WTC11 (cell line): Measurements from ENCODE around the gene TSPAN2. TPM values are rescaled to one million over a fixed set of nuclear protein-coding genes. Genes with fewer than 3 reads are reported as not detected.

Experiments
- ATAC-seq: fragments of 200-7000 bp; cut with Tn5 transposase; 2 replicates; pipeline ENCODE4 v1.10.0; 2021; ENCODE audit warnings: mild to moderate bottlenecking, moderate library complexity
- CTCF ChIA-PET: fragments of 300-600 bp; sonication (Branson Sonifier 250); formaldehyde crosslinking; loops from one replicate; lab custom pipeline; 2021; ENCODE audit warnings: antibody characterized with exemption; lab: Charles Lee
- POLR2A ChIA-PET: fragments of 350-600 bp; sonication (Branson Sonifier 250); formaldehyde crosslinking; loops from one replicate; lab custom pipeline; 2021; ENCODE audit warnings: antibody characterized with exemption; lab: Charles Lee
- DNase-seq: peaks from one replicate; pipeline ENCODE4 v3.0.0; 2021; ENCODE audit warnings: low spot score
- H3K27ac Mint-ChIP-seq: 2 replicates; pipeline ENCODE4 v1.8.0; 2021; ENCODE audit warnings: mixed read lengths
- H3K27me3 Mint-ChIP-seq: 2 replicates; pipeline ENCODE4 v1.8.0; 2021; ENCODE audit warnings: low read depth, mild to moderate bottlenecking, moderate library complexity, mixed read lengths
- H3K36me3 Mint-ChIP-seq: 2 replicates; pipeline ENCODE4 v1.8.0; 2021; ENCODE audit warnings: mixed read lengths
- H3K4me1 Mint-ChIP-seq: 2 replicates; pipeline ENCODE4 v1.8.0; 2022; ENCODE audit warnings: mixed read lengths
- H3K4me3 Mint-ChIP-seq: 2 replicates; pipeline ENCODE4 v1.8.0; 2021; ENCODE audit warnings: mild to moderate bottlenecking, moderate library complexity, mixed read lengths
- H3K9me3 Mint-ChIP-seq: 2 replicates; pipeline ENCODE4 v1.8.0; 2021; ENCODE audit warnings: mixed read lengths
- AFF4 ChIP-seq: sonication (generic); formaldehyde crosslinking; IDR thresholded peaks from 2 replicates; pipeline ENCODE4 v1.8.1; 2023; ENCODE audit warnings: mild to moderate bottlenecking, missing genetic modification reagents, borderline replicate concordance
- ATF1 ChIP-seq: sonication (generic); formaldehyde crosslinking; IDR thresholded peaks from 2 replicates; pipeline ENCODE4 v1.8.1; 2023; ENCODE audit warnings: mild to moderate bottlenecking, moderate library complexity, missing genetic modification reagents
- CTCF ChIP-seq: fragments of 200-600 bp; IDR thresholded peaks from 2 replicates; pipeline ENCODE4 v1.8.0; 2022; ENCODE audit warnings: antibody characterized with exemption
- EMX1 ChIP-seq: fragments of 250-450 bp; sonication (Bioruptor Pico); IDR thresholded peaks from 2 replicates; pipeline ENCODE4 v1.8.0; 2021; ENCODE audit warnings: mild to moderate bottlenecking
- ETV6 ChIP-seq: sonication (generic); formaldehyde crosslinking; IDR thresholded peaks from 2 replicates; pipeline ENCODE4 v1.8.1; 2022; ENCODE audit warnings: mild to moderate bottlenecking, missing genetic modification reagents
- FOXJ3 ChIP-seq: sonication (generic); formaldehyde crosslinking; IDR thresholded peaks from 2 replicates; pipeline ENCODE4 v1.9.0; 2021; ENCODE audit warnings: missing genetic modification reagents, mild to moderate bottlenecking, borderline replicate concordance
- FOXK1 ChIP-seq: sonication (generic); formaldehyde crosslinking; IDR thresholded peaks from 2 replicates; pipeline ENCODE4 v1.8.0; 2022; ENCODE audit warnings: mild to moderate bottlenecking, moderate library complexity, missing genetic modification reagents
- GRHL2 ChIP-seq: fragments of 250-450 bp; sonication (Bioruptor Pico); IDR thresholded peaks from 2 replicates; pipeline ENCODE4 v1.8.0; 2022; ENCODE audit warnings: mild to moderate bottlenecking, moderate library complexity; ENCODE audit not compliant: insufficient replicate concordance, severe bottlenecking
- HMGXB4 ChIP-seq: sonication (generic); formaldehyde crosslinking; IDR thresholded peaks from 2 replicates; pipeline ENCODE4 v1.8.1; 2023; ENCODE audit warnings: mild to moderate bottlenecking, moderate library complexity, missing genetic modification reagents
- MYBL2 ChIP-seq: sonication (generic); formaldehyde crosslinking; IDR thresholded peaks from 2 replicates; pipeline ENCODE4 v1.8.1; 2023; ENCODE audit warnings: mild to moderate bottlenecking, moderate library complexity, missing genetic modification reagents
- PRRX2 ChIP-seq: fragments of 250-450 bp; sonication (Bioruptor Pico); IDR thresholded peaks from 2 replicates; pipeline ENCODE4 v1.8.0; 2021; ENCODE audit warnings: mild to moderate bottlenecking
- TEAD4 ChIP-seq: sonication (generic); formaldehyde crosslinking; IDR thresholded peaks from 2 replicates; pipeline ENCODE4 v1.8.0; 2022; ENCODE audit warnings: mild to moderate bottlenecking, missing genetic modification reagents
- TP53 ChIP-seq: sonication (generic); formaldehyde crosslinking; IDR thresholded peaks from 2 replicates; pipeline ENCODE4 v1.8.1; 2023; ENCODE audit warnings: mild to moderate bottlenecking, missing genetic modification reagents
- ZNF219 ChIP-seq: sonication (generic); formaldehyde crosslinking; IDR thresholded peaks from 2 replicates; pipeline ENCODE4 v1.8.0; 2023; ENCODE audit warnings: missing genetic modification reagents, mild to moderate bottlenecking, borderline replicate concordance
- ZNF263 ChIP-seq: sonication (generic); formaldehyde crosslinking; IDR thresholded peaks from 2 replicates; pipeline ENCODE4 v1.8.1; 2022; ENCODE audit warnings: low read depth, mild to moderate bottlenecking, moderate library complexity, missing genetic modification reagents
- ZNF317 ChIP-seq: sonication (generic); formaldehyde crosslinking; IDR thresholded peaks from 2 replicates; pipeline ENCODE4 v1.8.1; 2023; ENCODE audit warnings: low read depth, mild to moderate bottlenecking, moderate library complexity, missing genetic modification reagents, borderline replicate concordance
- ZNF512 ChIP-seq: sonication (generic); formaldehyde crosslinking; IDR thresholded peaks from 2 replicates; pipeline ENCODE4 v1.8.1; 2022; ENCODE audit warnings: missing genetic modification reagents, borderline replicate concordance
- total RNA-seq: library from RNA; stranded (reverse); gene quantifications from 3 replicates; pipeline ENCODE4 v1.2.3, GENCODE V29; 2021
- TF ChIP-seq, protein P1 (sequence below): sonication (generic); formaldehyde crosslinking; IDR thresholded peaks from 2 replicates; pipeline ENCODE4 v1.8.1; 2022; ENCODE audit warnings: mild to moderate bottlenecking, moderate library complexity, missing genetic modification reagents
- TF ChIP-seq, protein P2 (sequence below): sonication (generic); formaldehyde crosslinking; IDR thresholded peaks from 2 replicates; pipeline ENCODE4 v1.8.0; 2022; ENCODE audit warnings: mild to moderate bottlenecking, missing genetic modification reagents

TSPAN2 gene
- total RNA-seq, 1 experiment from 2014 or later = 12.0 TPM

- no peaks in the 10 kb centered on the region for H3K27me3 Mint-ChIP-seq
Measured at GRCh38 chr1:115046751-115047150, 42.6 kb downstream of the TSPAN2 start.

GRCh38 chr1:115041654-115042053 lies 47.6 kb downstream of the TSPAN2 start:
- H3K9me3 Mint-ChIP-seq = peaks cover 11% of the 10 kb centered on the region
- H3K36me3 Mint-ChIP-seq = peaks cover 10% of the 10 kb centered on the region
- ChIA-PET CTCF (interaction anchor here (0.6 to 4.0 kb wide), 16 partner anchors 10 to 428 kb away, joined by 3 to 36 read pairs (median 4); partner anchors contain the start of genes TSHB and TSPAN2), POLR2A (no interaction called here)
- H3K27ac Mint-ChIP-seq = no peak overlapping the region
- H3K4me3 Mint-ChIP-seq = no peak overlapping the region
- H3K4me1 Mint-ChIP-seq = peaks cover 1% of the 10 kb centered on the region
- ATAC-seq = peak; percentile 90
- TF ChIP-seq CTCF (peak; percentile 37; the same call in 1 of the 2 replicates), TP53 (CRISPR knock-in tag) (no peak)
- no peaks in the 10 kb centered on the region for H3K27me3 Mint-ChIP-seq
- no peak for DNase-seq

More at GRCh38 chr1:115046751-115047150, 42.6 kb downstream of the TSPAN2 start:
- Mint-ChIP-seq H3K4me3 (no peak overlapping the region), H3K27ac (no peak overlapping the region), H3K4me1 (peaks cover 4% of the 10 kb centered on the region), H3K9me3 (peaks cover 18% of the 10 kb centered on the region), H3K36me3 (peaks cover 10% of the 10 kb centered on the region)
- no peak for ATAC-seq
- TF ChIP-seq, protein P1, sequence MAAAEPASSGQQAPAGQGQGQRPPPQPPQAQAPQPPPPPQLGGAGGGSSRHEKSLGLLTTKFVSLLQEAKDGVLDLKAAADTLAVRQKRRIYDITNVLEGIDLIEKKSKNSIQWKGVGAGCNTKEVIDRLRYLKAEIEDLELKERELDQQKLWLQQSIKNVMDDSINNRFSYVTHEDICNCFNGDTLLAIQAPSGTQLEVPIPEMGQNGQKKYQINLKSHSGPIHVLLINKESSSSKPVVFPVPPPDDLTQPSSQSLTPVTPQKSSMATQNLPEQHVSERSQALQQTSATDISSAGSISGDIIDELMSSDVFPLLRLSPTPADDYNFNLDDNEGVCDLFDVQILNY = no peak
- TF ChIP-seq HMGXB4 (CRISPR knock-in tag) (no peak), ETV6 (CRISPR knock-in tag) (no peak), TEAD4 (CRISPR knock-in tag) (no peak), PRRX2 (CRISPR knock-in tag) (no peak), MYBL2 (CRISPR knock-in tag) (no peak), ZNF512 (CRISPR knock-in tag) (no peak), ZNF263 (CRISPR knock-in tag) (no peak)
- TF ChIP-seq, protein P2, sequence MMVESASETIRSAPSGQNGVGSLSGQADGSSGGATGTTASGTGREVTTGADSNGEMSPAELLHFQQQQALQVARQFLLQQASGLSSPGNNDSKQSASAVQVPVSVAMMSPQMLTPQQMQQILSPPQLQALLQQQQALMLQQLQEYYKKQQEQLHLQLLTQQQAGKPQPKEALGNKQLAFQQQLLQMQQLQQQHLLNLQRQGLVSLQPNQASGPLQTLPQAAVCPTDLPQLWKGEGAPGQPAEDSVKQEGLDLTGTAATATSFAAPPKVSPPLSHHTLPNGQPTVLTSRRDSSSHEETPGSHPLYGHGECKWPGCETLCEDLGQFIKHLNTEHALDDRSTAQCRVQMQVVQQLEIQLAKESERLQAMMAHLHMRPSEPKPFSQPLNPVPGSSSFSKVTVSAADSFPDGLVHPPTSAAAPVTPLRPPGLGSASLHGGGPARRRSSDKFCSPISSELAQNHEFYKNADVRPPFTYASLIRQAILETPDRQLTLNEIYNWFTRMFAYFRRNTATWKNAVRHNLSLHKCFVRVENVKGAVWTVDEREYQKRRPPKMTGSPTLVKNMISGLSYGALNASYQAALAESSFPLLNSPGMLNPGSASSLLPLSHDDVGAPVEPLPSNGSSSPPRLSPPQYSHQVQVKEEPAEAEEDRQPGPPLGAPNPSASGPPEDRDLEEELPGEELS = no peak
- ChIA-PET CTCF (no interaction called here), POLR2A (no interaction called here)
- DNase-seq = no peak

GRCh38 chr1:115040501-115040900 lies 48.8 kb downstream of the TSPAN2 start:
- POLR2A ChIA-PET = no interaction called here
- Mint-ChIP-seq H3K4me1 (no peaks in the 10 kb centered on the region), H3K36me3 (no peaks in the 10 kb centered on the region), H3K27me3 (no peaks in the 10 kb centered on the region), H3K27ac (no peak overlapping the region), H3K4me3 (no peak overlapping the region), H3K9me3 (no peaks in the 10 kb centered on the region)
- no peak for DNase-seq
- ATAC-seq = no peak; the same call in 1 of the 2 replicates
- CTCF ChIA-PET = interaction anchor here (1.3 to 4.0 kb wide), 8 partner anchors 12 to 429 kb away, joined by 3 to 36 read pairs (median 6); no protein-coding TSS in a partner anchor
- no peak for TF ChIP-seq FOXJ3 (CRISPR knock-in tag)
- no peak for TF ChIP-seq ZNF317 (CRISPR knock-in tag)
- no peak for TF ChIP-seq ZNF219 (CRISPR knock-in tag)
- no peak for TF ChIP-seq EMX1 (CRISPR knock-in tag)
- TF ChIP-seq FOXK1 (CRISPR knock-in tag) = no peak
- no peak for TF ChIP-seq GRHL2 (CRISPR knock-in tag)
- no peak for TF ChIP-seq ATF1 (CRISPR knock-in tag)
- no peak for TF ChIP-seq AFF4
